H1 (cell line): ENCODE results near the gene ACTR3C. TPM values are rescaled to one million over a fixed set of nuclear protein-coding genes. Genes with fewer than 3 reads are reported as not detected.

Experiments used
- KDM4A ChIP-seq: IDR thresholded peaks from one replicate; pipeline ENCODE4 v1.7.1; 2012; ENCODE audit warnings: low read depth, mild to moderate bottlenecking, moderate library complexity, low read length, inconsistent platforms; ENCODE audit not compliant: severe bottlenecking
- NRF1 ChIP-seq: IDR thresholded peaks from 2 replicates; pipeline ENCODE4 v1.6.1; 2011; ENCODE audit warnings: mild to moderate bottlenecking, low read depth, low read length, improper control_type of control experiment
- SP4 ChIP-seq: IDR thresholded peaks from 2 replicates; pipeline ENCODE4 v1.6.1; 2012; ENCODE audit warnings: low read length, inconsistent platforms
- TBP ChIP-seq: IDR thresholded peaks from 2 replicates; pipeline ENCODE4 v1.6.1; 2011; ENCODE audit warnings: low read depth, low read length, improper control_type of control experiment
- polyA plus RNA-seq, 7 experiments: library from polyadenylated mRNA; depleted of rRNA in 3 of 7; stranded (reverse) in 5 of 7; unstranded in 2 of 7; fragments of >200 nt in 5 of 7; fragments of 200-250 nt in 2 of 7; gene quantifications; 1 replicate in 5 of 7; 2 replicates in 1 of 7; 4 replicates in 1 of 7; pipeline versions ENCODE4 v1.2.1 to v1.2.3, GENCODE V29; 2011 to 2013; ENCODE audit warnings: missing spikeins in 2 of 7, mixed read lengths in 2 of 7
- total RNA-seq: library from RNA; stranded (reverse); fragmentation: NEBNext Ultra II Directional; extraction: Animal tissue kit (Norgen Biotek cat#: 25700); gene quantifications from 2 replicates; pipeline ENCODE4 v1.2.1, GENCODE V29; 2021

Gene ACTR3C
- total and polyA plus RNA-seq, 2 of the 8 experiments (the other 6 are each of a cell fraction or from before 2014, with no cell fraction given) = 1.5 TPM; not detected in 1

DNA sequence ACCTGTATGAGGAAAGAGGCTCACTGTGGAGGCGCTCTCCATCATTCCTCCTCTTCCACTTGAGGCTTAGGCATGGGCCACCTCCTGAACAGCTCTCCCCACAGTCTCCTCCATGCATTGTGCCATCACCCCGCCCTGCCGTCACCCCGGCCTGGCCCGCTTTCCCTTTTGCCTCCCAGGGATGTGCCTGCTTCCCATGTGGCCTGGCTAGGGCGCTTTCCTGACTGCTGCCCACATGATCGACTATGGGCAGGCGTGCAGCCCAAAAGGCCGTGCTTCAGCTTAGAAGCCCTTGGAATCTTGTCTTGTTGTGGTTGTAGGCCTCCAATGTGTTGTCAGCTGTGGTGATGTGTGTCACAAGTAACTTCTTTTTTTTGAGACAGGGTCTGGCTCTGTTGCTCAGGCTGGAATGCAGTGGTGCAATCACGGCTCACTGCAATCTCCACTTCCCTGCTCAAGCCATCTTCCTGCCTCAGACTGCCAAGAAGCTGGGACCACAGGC lies 1.8 kb upstream of the ACTR3C start (continued):
- TF ChIP-seq SP4 (no peak), TBP (no peak), NRF1 (no peak), KDM4A (no peak)
